MCF 10A (cell line): ENCODE data around the gene CLPTM1L. TPM values are rescaled to one million over a fixed set of nuclear protein-coding genes. Genes with fewer than 3 reads are reported as not detected.
"Not testable (repeated sequence)": the region's sequence is repeated elsewhere in the genome, so short reads cannot be mapped to it uniquely, and the experiment has no call there.

ENCODE experiments used
- BruUV-seq: library from RNA; stranded (reverse); fragments of 400-500 nt; replicated peaks from 2 replicates; lab custom pipeline; 2021; lab: Mats Ljungman, UMichigan
- CTCF ChIA-PET: fragments of 300-600 bp; sonication (Branson Sonifier 250); formaldehyde crosslinking; extraction: SDS; loops from one replicate; lab custom pipeline; 2021; ENCODE audit warnings: antibody characterized with exemption, inconsistent platforms; lab: Yijun Ruan, JAX
- POLR2A ChIA-PET: fragments of 300-600, 350-650 bp; sonication (Branson Sonifier 250); formaldehyde crosslinking; extraction: SDS; loops from one replicate; lab custom pipeline; 2020; ENCODE audit warnings: antibody characterized with exemption, inconsistent platforms; lab: Yijun Ruan, JAX
- DNase-seq: peaks from one replicate; pipeline ENCODE4 v3.0.0-alpha.2; 2018; ENCODE audit not compliant: unreplicated experiment
- H3K27ac Mint-ChIP-seq: one replicate; pipeline ENCODE4 v1.8.0; 2022; ENCODE audit warnings: mild to moderate bottlenecking, low read depth, mixed read lengths; ENCODE audit not compliant: unreplicated experiment
- H3K27me3 Mint-ChIP-seq: one replicate; pipeline ENCODE4 v1.8.0; 2022; ENCODE audit warnings: mixed read lengths; ENCODE audit not compliant: insufficient read depth, unreplicated experiment
- H3K36me3 Mint-ChIP-seq: one replicate; pipeline ENCODE4 v1.8.0; 2022; ENCODE audit warnings: mild to moderate bottlenecking, moderate library complexity, mixed read lengths; ENCODE audit not compliant: insufficient read depth, unreplicated experiment
- H3K4me1 Mint-ChIP-seq: one replicate; pipeline ENCODE4 v1.8.0; 2022; ENCODE audit warnings: mixed read lengths; ENCODE audit not compliant: insufficient read depth, unreplicated experiment
- H3K4me3 Mint-ChIP-seq: one replicate; pipeline ENCODE4 v1.8.0; 2022; ENCODE audit warnings: mild to moderate bottlenecking, moderate library complexity, mixed read lengths; ENCODE audit not compliant: unreplicated experiment
- H3K9me3 Mint-ChIP-seq: one replicate; pipeline ENCODE4 v1.8.0; 2022; ENCODE audit warnings: mixed read lengths; ENCODE audit not compliant: unreplicated experiment
- CTCF ChIP-seq: fragments of 200-600 bp; IDR thresholded peaks from one replicate; pipeline ENCODE4 v1.8.0; 2022; ENCODE audit warnings: antibody characterized with exemption, mild to moderate bottlenecking; ENCODE audit not compliant: unreplicated experiment
- intact Hi-C: fragments of 100-400 bp; cut with micrococcal nuclease; formaldehyde crosslinking; loops from 2 replicates; pipeline ENCODE4 v1.14.1; 2022
- total RNA-seq: library from RNA; stranded (reverse); gene quantifications from 2 replicates; pipeline ENCODE4 v1.2.3, GENCODE V29; 2022

Gene CLPTM1L
- total RNA-seq, 1 experiment from 2014 or later, result 128 TPM

GRCh38 chr5:1293416-1294205 lies 51.3 kb downstream of the CLPTM1L start:
- DNase-seq, result no peak
- intact Hi-C loops, result no loop called here

DNA sequence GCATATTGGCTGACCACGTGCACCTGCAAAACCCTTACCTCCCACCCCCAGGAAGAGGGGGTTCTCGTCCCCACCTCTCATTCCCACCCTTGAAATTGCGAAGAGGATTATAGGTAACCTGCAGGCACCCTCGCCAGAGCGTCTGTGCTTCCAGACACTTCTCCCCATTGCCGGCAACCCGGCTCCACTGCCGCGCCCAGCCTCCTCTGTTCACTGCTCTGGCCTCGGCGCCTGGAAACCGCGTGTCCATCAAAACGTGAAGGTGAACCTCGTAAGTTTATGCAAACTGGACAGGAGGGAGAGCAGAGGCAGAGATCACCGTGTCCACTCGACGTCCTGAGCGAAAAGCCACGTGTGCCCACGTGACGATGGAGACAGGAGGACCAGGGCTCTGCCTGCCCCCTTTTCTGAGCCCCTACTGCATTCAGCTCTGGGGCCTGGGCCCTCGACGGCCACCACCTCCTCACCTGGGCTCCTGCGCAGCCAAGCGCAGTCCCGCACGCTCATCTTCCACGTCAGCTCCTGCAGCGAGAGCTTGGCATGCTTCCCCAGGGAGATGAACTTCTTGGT lies 52.0 kb downstream of the CLPTM1L start:
- H3K9me3 Mint-ChIP-seq, result peaks cover 8% of the 10 kb centered on the region
- no peak overlapping the region for H3K27ac Mint-ChIP-seq
- H3K36me3 Mint-ChIP-seq, result peaks cover 5% of the 10 kb centered on the region
- no peaks in the 10 kb centered on the region for H3K4me1 Mint-ChIP-seq
- no peaks in the 10 kb centered on the region for H3K27me3 Mint-ChIP-seq
- TF ChIP-seq CTCF, result no peak
- intact Hi-C loops, result no loop called here
- no TSS peak for BruUV-seq
- H3K4me3 Mint-ChIP-seq, result no peak overlapping the region
- POLR2A ChIA-PET, result no interaction called here
- CTCF ChIA-PET, result interaction anchor here (0.6 kb wide), 1 partner anchor 369 kb away, joined by 4 read pairs; no protein-coding TSS in a partner anchor
- no peak for DNase-seq

More at GRCh38 chr5:1293416-1294205, 51.3 kb downstream of the CLPTM1L start:
- no TSS peak for BruUV-seq
- ChIA-PET CTCF (interaction anchor here (0.6 kb wide), 1 partner anchor 370 kb away, joined by 4 read pairs; no protein-coding TSS in a partner anchor), POLR2A (no interaction called here)
- Mint-ChIP-seq H3K4me3 (no peak overlapping the region), H3K27me3 (no peaks in the 10 kb centered on the region), H3K4me1 (no peaks in the 10 kb centered on the region), H3K36me3 (peaks cover 5% of the 10 kb centered on the region), H3K9me3 (peaks cover 1% of the 10 kb centered on the region), H3K27ac (no peak overlapping the region)
- TF ChIP-seq CTCF, result no peak

- no peak for DNase-seq
- Mint-ChIP-seq H3K4me3 (no peak overlapping the region), H3K27me3 (no peaks in the 10 kb centered on the region), H3K4me1 (no peaks in the 10 kb centered on the region), H3K36me3 (peaks cover 5% of the 10 kb centered on the region), H3K9me3 (peaks cover 10% of the 10 kb centered on the region), H3K27ac (no peak overlapping the region)
- POLR2A ChIA-PET, result no interaction called here
- intact Hi-C loops, result no loop called here
- BruUV-seq, result no TSS peak
- CTCF ChIA-PET, result no interaction called here
- TF ChIP-seq CTCF, result no peak
Measured at GRCh38 chr5:1292139-1292538, 52.8 kb downstream of the CLPTM1L start.

- Mint-ChIP-seq H3K36me3 (peaks cover 5% of the 10 kb centered on the region), H3K4me1 (no peaks in the 10 kb centered on the region), H3K27me3 (no peaks in the 10 kb centered on the region), H3K4me3 (no peak overlapping the region), H3K9me3 (peaks cover 10% of the 10 kb centered on the region), H3K27ac (no peak overlapping the region)
- ChIA-PET POLR2A (no interaction called here), CTCF (no interaction called here)
- no TSS peak for BruUV-seq
- TF ChIP-seq CTCF, result no peak
- no peak for DNase-seq
- intact Hi-C loops, result no loop called here
Measured at GRCh38 chr5:1291611-1292080, 53.3 kb downstream of the CLPTM1L start.

DNA sequence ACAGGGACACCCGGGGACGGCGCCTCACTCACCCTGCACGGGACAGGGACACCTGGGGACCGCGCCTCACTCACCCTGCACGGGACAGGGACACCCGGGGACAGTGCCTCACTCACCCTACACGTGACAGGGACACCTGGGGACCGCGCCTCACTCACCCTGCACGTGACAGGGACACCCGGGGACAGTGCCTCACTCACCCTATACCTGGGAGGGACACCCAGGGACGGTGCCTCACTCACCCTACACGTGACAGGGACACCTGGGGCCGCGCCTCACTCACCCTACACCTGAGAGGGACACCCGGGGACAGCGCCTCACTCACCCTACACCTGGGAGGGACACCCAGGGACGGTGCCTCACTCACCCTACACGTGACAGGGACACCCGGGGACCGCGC lies 53.9 kb downstream of the CLPTM1L start:
- BruUV-seq, H3K4me1 Mint-ChIP-seq, POLR2A ChIA-PET, intact Hi-C loops, H3K36me3 Mint-ChIP-seq, DNase-seq, H3K27ac Mint-ChIP-seq, H3K27me3 Mint-ChIP-seq, H3K4me3 Mint-ChIP-seq, CTCF ChIA-PET: not testable (repeated sequence)
- H3K9me3 Mint-ChIP-seq, result peaks cover 15% of the 10 kb centered on the region

- H3K27me3 Mint-ChIP-seq, DNase-seq, H3K36me3 Mint-ChIP-seq, H3K4me1 Mint-ChIP-seq, H3K27ac Mint-ChIP-seq, POLR2A ChIA-PET, H3K4me3 Mint-ChIP-seq, CTCF ChIA-PET, intact Hi-C loops, BruUV-seq: not testable (repeated sequence)
- H3K9me3 Mint-ChIP-seq, result peaks cover 18% of the 10 kb centered on the region
Measured at GRCh38 chr5:1289559-1289958, 55.3 kb downstream of the CLPTM1L start.
